Activated CD4-positive, alpha-beta T cell treated with anti-CD3 and anti-CD28 coated beads for 36 hours (primary cell): ENCODE results near the gene RHBDL2. TPM values are rescaled to one million over a fixed set of nuclear protein-coding genes. Genes with fewer than 3 reads are reported as not detected.

ENCODE experiments used
- ATAC-seq: fragments of 200-7000 bp; cut with Tn5 transposase; one replicate; pipeline ENCODE4 v1.10.0; 2021; ENCODE audit warnings: mild to moderate bottlenecking, moderate library complexity
- CTCF ChIA-PET: fragments of 350-600 bp; sonication (Branson Sonifier 250); formaldehyde crosslinking; loops from one replicate; lab custom pipeline; 2021; ENCODE audit warnings: antibody characterized with exemption; lab: Charles Lee
- POLR2A ChIA-PET: fragments of 350-600 bp; sonication (Branson Sonifier 250); formaldehyde crosslinking; loops from one replicate; lab custom pipeline; 2021; ENCODE audit warnings: antibody characterized with exemption, inconsistent platforms; lab: Charles Lee
- DNase-seq: peaks from one replicate; pipeline ENCODE4 v3.0.0-alpha.2; 2020
- H3K27ac Mint-ChIP-seq: one replicate; pipeline ENCODE4 v1.8.0; 2021; ENCODE audit warnings: mixed read lengths
- H3K27me3 Mint-ChIP-seq: one replicate; pipeline ENCODE4 v1.8.0; 2021; ENCODE audit warnings: mixed read lengths
- H3K36me3 Mint-ChIP-seq: one replicate; pipeline ENCODE4 v1.8.0; 2021; ENCODE audit warnings: low read depth, mixed read lengths
- H3K4me1 Mint-ChIP-seq: one replicate; pipeline ENCODE4 v1.8.0; 2021; ENCODE audit warnings: mixed read lengths
- H3K4me3 Mint-ChIP-seq: one replicate; pipeline ENCODE4 v1.8.0; 2021; ENCODE audit warnings: mild to moderate bottlenecking, moderate library complexity, mixed read lengths
- H3K9me3 Mint-ChIP-seq: one replicate; pipeline ENCODE4 v1.8.0; 2021; ENCODE audit warnings: low read depth, mixed read lengths
- intact Hi-C, 2 experiments: fragments of 100-400 bp; cut with DNase I in 1 of 2; cut with micrococcal nuclease in 1 of 2; formaldehyde crosslinking; loops; one replicate each; pipeline versions ENCODE4 v1.14.2 to v1.15.1; 2022 to 2024; cut with DNase I, micrococcal nuclease
- total RNA-seq, 2 experiments: library from RNA; stranded (reverse); gene quantifications; one replicate each; pipeline ENCODE4 v1.2.3, GENCODE V29; 2021

Gene RHBDL2
- total RNA-seq, 2 experiments from 2014 or later, result not detected

GRCh38 chr1:38962560-38962959 is 20.9 kb upstream of the RHBDL2 start:
- no peaks in the 10 kb centered on the region for H3K9me3 Mint-ChIP-seq
- peaks cover 5% of the 10 kb centered on the region for H3K4me1 Mint-ChIP-seq
- H3K27me3 Mint-ChIP-seq, result no peaks in the 10 kb centered on the region
- H3K27ac Mint-ChIP-seq, result no peak overlapping the region
- H3K4me3 Mint-ChIP-seq, result no peak overlapping the region
- no peak for DNase-seq
- no peaks in the 10 kb centered on the region for H3K36me3 Mint-ChIP-seq
- ATAC-seq, result no peak
- intact Hi-C loops, result no loop called here
- CTCF ChIA-PET, result no interaction called here
- POLR2A ChIA-PET, result no interaction called here

GRCh38 chr1:38962113-38962512 is 20.5 kb upstream of the RHBDL2 start:
- intact Hi-C loops, result no loop called here
- ATAC-seq (no peak), DNase-seq (no peak)
- no peaks in the 10 kb centered on the region for H3K36me3 Mint-ChIP-seq
- ChIA-PET POLR2A (no interaction called here), CTCF (no interaction called here)
- no peaks in the 10 kb centered on the region for H3K9me3 Mint-ChIP-seq
- H3K27me3 Mint-ChIP-seq, result no peaks in the 10 kb centered on the region
- peaks cover 5% of the 10 kb centered on the region for H3K4me1 Mint-ChIP-seq
- H3K4me3 Mint-ChIP-seq, result no peak overlapping the region
- no peak overlapping the region for H3K27ac Mint-ChIP-seq

- no peak overlapping the region for H3K4me3 Mint-ChIP-seq
- ATAC-seq (no peak), DNase-seq (no peak)
- peaks cover 3% of the 10 kb centered on the region for H3K4me1 Mint-ChIP-seq
- H3K36me3 Mint-ChIP-seq, result no peaks in the 10 kb centered on the region
- H3K27ac Mint-ChIP-seq, result no peak overlapping the region
- H3K27me3 Mint-ChIP-seq, result no peaks in the 10 kb centered on the region
- no peaks in the 10 kb centered on the region for H3K9me3 Mint-ChIP-seq
- CTCF ChIA-PET, result no interaction called here
- intact Hi-C loops, result no loop called here
- POLR2A ChIA-PET, result no interaction called here
Measured at GRCh38 chr1:38958967-38959366, 17.3 kb upstream of the RHBDL2 start.

GRCh38 chr1:38953433-38953860 is 11.8 kb upstream of the RHBDL2 start:
- no peak overlapping the region for H3K27ac Mint-ChIP-seq

GRCh38 chr1:38950553-38950952 is 8.9 kb upstream of the RHBDL2 start:
- H3K4me1 Mint-ChIP-seq, result peaks cover 9% of the 10 kb centered on the region
- intact Hi-C loops, result no loop called here
- H3K4me3 Mint-ChIP-seq, result no peak overlapping the region
- H3K9me3 Mint-ChIP-seq, result no peaks in the 10 kb centered on the region
- ChIA-PET POLR2A (no interaction called here), CTCF (no interaction called here)
- no peaks in the 10 kb centered on the region for H3K36me3 Mint-ChIP-seq
- no peak overlapping the region for H3K27ac Mint-ChIP-seq
- ATAC-seq (no peak), DNase-seq (no peak)
- H3K27me3 Mint-ChIP-seq, result no peaks in the 10 kb centered on the region

More at GRCh38 chr1:38953433-38953860, 11.8 kb upstream of the RHBDL2 start:
- no peak overlapping the region for H3K4me3 Mint-ChIP-seq
- DNase-seq (no peak), ATAC-seq (no peak)
- intact Hi-C loops, result no loop called here
- ChIA-PET CTCF (interaction anchor here (0.7 to 0.9 kb wide), 2 partner anchors 12 to 145 kb away, joined by 4 read pairs; no protein-coding TSS in a partner anchor), POLR2A (no interaction called here)
- H3K36me3 Mint-ChIP-seq, result no peaks in the 10 kb centered on the region
- no peaks in the 10 kb centered on the region for H3K9me3 Mint-ChIP-seq
- no peaks in the 10 kb centered on the region for H3K27me3 Mint-ChIP-seq
- H3K4me1 Mint-ChIP-seq, result peaks cover 9% of the 10 kb centered on the region

- ChIA-PET CTCF (interaction anchor here (1.0 kb wide), 1 partner anchor 148 kb away, joined by 3 read pairs; no protein-coding TSS in a partner anchor), POLR2A (interaction anchor here (0.6 kb wide), 1 partner anchor 8 kb away, joined by 4 read pairs; no protein-coding TSS in a partner anchor)
- Mint-ChIP-seq H3K9me3 (no peaks in the 10 kb centered on the region), H3K27me3 (no peaks in the 10 kb centered on the region), H3K27ac (no peak overlapping the region), H3K4me3 (no peak overlapping the region), H3K4me1 (no peaks in the 10 kb centered on the region), H3K36me3 (no peaks in the 10 kb centered on the region)
- no peak for ATAC-seq
- DNase-seq, result no peak
- intact Hi-C loops, result no loop called here
Measured at GRCh38 chr1:38944547-38944946, 2.9 kb upstream of the RHBDL2 start.

- ChIA-PET POLR2A (interaction anchor here (0.6 kb wide), 1 partner anchor 739 kb away, joined by 3 read pairs; no protein-coding TSS in a partner anchor), CTCF (interaction anchor here (1.2 to 1.5 kb wide), 2 partner anchors 14 to 46 kb away, joined by 3 read pairs; no protein-coding TSS in a partner anchor)
- Mint-ChIP-seq H3K27me3 (no peaks in the 10 kb centered on the region), H3K4me1 (no peaks in the 10 kb centered on the region), H3K36me3 (no peaks in the 10 kb centered on the region), H3K4me3 (no peak overlapping the region), H3K9me3 (no peaks in the 10 kb centered on the region), H3K27ac (peak overlapping the region; percentile 11)
- DNase-seq (no peak), ATAC-seq (no peak)
- intact Hi-C loops, result no loop called here
Measured at GRCh38 chr1:38942664-38943428, 1.2 kb upstream of the RHBDL2 start.

- H3K9me3 Mint-ChIP-seq, result no peaks in the 10 kb centered on the region
- intact Hi-C loops, result no loop called here
- peaks cover 2% of the 10 kb centered on the region for H3K27me3 Mint-ChIP-seq
- H3K27ac Mint-ChIP-seq, result no peak overlapping the region
- no peak for ATAC-seq
- DNase-seq, result no peak
- ChIA-PET CTCF (no interaction called here), POLR2A (no interaction called here)
- H3K4me1 Mint-ChIP-seq, result no peaks in the 10 kb centered on the region
- no peaks in the 10 kb centered on the region for H3K36me3 Mint-ChIP-seq
- H3K4me3 Mint-ChIP-seq, result no peak overlapping the region
Measured at GRCh38 chr1:38941093-38941492, 537 bp downstream of the RHBDL2 start.

- intact Hi-C loops, result no loop called here
- Mint-ChIP-seq H3K27ac (no peak overlapping the region), H3K27me3 (peaks cover 2% of the 10 kb centered on the region), H3K36me3 (no peaks in the 10 kb centered on the region), H3K4me3 (no peak overlapping the region), H3K4me1 (no peaks in the 10 kb centered on the region), H3K9me3 (no peaks in the 10 kb centered on the region)
- CTCF ChIA-PET, result no interaction called here
- DNase-seq, result no peak
- POLR2A ChIA-PET, result no interaction called here
- ATAC-seq, result no peak
Measured at GRCh38 chr1:38940339-38941047, 1.1 kb downstream of the RHBDL2 start.

GRCh38 chr1:38938722-38939260 is 2.8 kb downstream of the RHBDL2 start:
- Mint-ChIP-seq H3K27me3 (peaks cover 2% of the 10 kb centered on the region), H3K27ac (no peak overlapping the region), H3K4me1 (no peaks in the 10 kb centered on the region), H3K36me3 (no peaks in the 10 kb centered on the region), H3K9me3 (no peaks in the 10 kb centered on the region), H3K4me3 (no peak overlapping the region)
- ATAC-seq (no peak), DNase-seq (no peak)
- intact Hi-C loops, result no loop called here
- CTCF ChIA-PET, result no interaction called here
- POLR2A ChIA-PET, result no interaction called here

- Mint-ChIP-seq H3K36me3 (no peaks in the 10 kb centered on the region), H3K27ac (peak overlapping the region; percentile 4), H3K4me3 (no peak overlapping the region), H3K4me1 (peaks cover 11% of the 10 kb centered on the region), H3K27me3 (peaks cover 2% of the 10 kb centered on the region), H3K9me3 (no peaks in the 10 kb centered on the region)
- ATAC-seq, result peak; percentile 82
- ChIA-PET POLR2A (no interaction called here), CTCF (interaction anchor here (0.6 to 1.3 kb wide), 4 partner anchors 58 to 1151 kb away, joined by 3 read pairs; no protein-coding TSS in a partner anchor)
- DNase-seq, result peak; percentile 44
- intact Hi-C loops, result loop anchor here (2.0 to 5.0 kb wide), 2 partner anchors 74 to 80 kb away; partner anchors contain the start of gene RRAGC (in 1 of the 2)
Measured at GRCh38 chr1:38932571-38932970, 9.1 kb downstream of the RHBDL2 start.
